Parathyroid adenoma (tissue), 2 donors: Measurements from ENCODE around the gene AQP2.

Experiments used
- H2AFZ ChIP-seq: fragments of 300-600 bp; sonication (generic); one replicate; pipeline ENCODE4 v1.7.0; 2017; ENCODE audit warnings: antibody characterized with exemption, mild to moderate bottlenecking
- H3K27ac ChIP-seq: fragments of 300-600 bp; sonication (generic); one replicate; pipeline ENCODE4 v1.7.0; 2017
- H3K27me3 ChIP-seq: fragments of 300-600 bp; sonication (generic); one replicate; pipeline ENCODE4 v1.7.0; 2017; ENCODE audit warnings: low read length; ENCODE audit not compliant: control insufficient read depth, insufficient read depth
- H3K36me3 ChIP-seq: fragments of 300-600 bp; sonication (generic); one replicate; pipeline ENCODE4 v1.7.0; 2017; ENCODE audit warnings: low read length; ENCODE audit not compliant: control insufficient read depth, insufficient read depth
- H3K4me1 ChIP-seq: fragments of 300-600 bp; sonication (generic); one replicate; pipeline ENCODE4 v1.7.0; 2017; ENCODE audit warnings: control low read depth
- H3K4me2 ChIP-seq: fragments of 300-600 bp; sonication (generic); one replicate; pipeline ENCODE4 v1.7.0; 2017; ENCODE audit warnings: low read length
- H3K4me3 ChIP-seq: fragments of 300-600 bp; sonication (generic); one replicate; pipeline ENCODE4 v1.7.0; 2017; ENCODE audit warnings: low read depth, low read length
- H3K79me2 ChIP-seq: fragments of 300-600 bp; sonication (generic); one replicate; pipeline ENCODE4 v1.7.0; 2017; ENCODE audit warnings: control low read depth
- H3K9ac ChIP-seq: fragments of 300-600 bp; sonication (generic); one replicate; pipeline ENCODE4 v1.7.0; 2017; ENCODE audit warnings: mild to moderate bottlenecking
- H3K9me3 ChIP-seq: fragments of 300-600 bp; sonication (generic); one replicate; pipeline ENCODE4 v1.7.0; 2017; ENCODE audit warnings: low read length; ENCODE audit not compliant: control insufficient read depth
- CTCF ChIP-seq: fragments of 300-600 bp; sonication (generic); IDR thresholded peaks from one replicate; pipeline ENCODE4 v1.7.0; 2017; ENCODE audit warnings: antibody characterized with exemption, mild to moderate bottlenecking
- donor health status: primary hyperparathyroidism.

Gene AQP2

GRCh38 chr12:49920241-49920914, 30.2 kb upstream of the AQP2 start:
- TF ChIP-seq CTCF = no peak
- no peak overlapping the region for H3K4me2 ChIP-seq
- H3K9ac ChIP-seq = no peak overlapping the region
- no peak overlapping the region for H2AFZ ChIP-seq
- H3K4me1 ChIP-seq = peaks cover 29% of the 10 kb centered on the region
- H3K9me3 ChIP-seq = no peaks in the 10 kb centered on the region
- H3K27me3 ChIP-seq = no peaks in the 10 kb centered on the region
- H3K4me3 ChIP-seq = no peak overlapping the region
- no peaks in the 10 kb centered on the region for H3K79me2 ChIP-seq
- H3K27ac ChIP-seq = no peak overlapping the region
- no peaks in the 10 kb centered on the region for H3K36me3 ChIP-seq

GRCh38 chr12:49920915-49921286, 29.6 kb upstream of the AQP2 start:
- Histone ChIP-seq H3K27ac (no peak overlapping the region), H3K36me3 (no peaks in the 10 kb centered on the region), H3K4me2 (no peak overlapping the region), H2AFZ (no peak overlapping the region), H3K27me3 (no peaks in the 10 kb centered on the region), H3K79me2 (no peaks in the 10 kb centered on the region), H3K4me1 (peaks cover 32% of the 10 kb centered on the region), H3K9ac (no peak overlapping the region), H3K9me3 (no peaks in the 10 kb centered on the region), H3K4me3 (no peak overlapping the region)
- TF ChIP-seq CTCF = no peak

GRCh38 chr12:49921299-49921698, 29.2 kb upstream of the AQP2 start:
- H3K4me2 ChIP-seq = no peak overlapping the region
- no peak overlapping the region for H3K27ac ChIP-seq
- H3K4me1 ChIP-seq = peaks cover 28% of the 10 kb centered on the region
- H2AFZ ChIP-seq = no peak overlapping the region
- H3K36me3 ChIP-seq = no peaks in the 10 kb centered on the region
- no peaks in the 10 kb centered on the region for H3K79me2 ChIP-seq
- H3K27me3 ChIP-seq = no peaks in the 10 kb centered on the region
- no peaks in the 10 kb centered on the region for H3K9me3 ChIP-seq
- H3K4me3 ChIP-seq = no peak overlapping the region
- no peak overlapping the region for H3K9ac ChIP-seq
- no peak for TF ChIP-seq CTCF

GRCh38 chr12:49921936-49922335, 28.6 kb upstream of the AQP2 start:
- Histone ChIP-seq H2AFZ (no peak overlapping the region), H3K36me3 (no peaks in the 10 kb centered on the region), H3K4me2 (no peak overlapping the region), H3K9ac (no peak overlapping the region), H3K4me1 (peaks cover 26% of the 10 kb centered on the region), H3K4me3 (no peak overlapping the region), H3K27me3 (no peaks in the 10 kb centered on the region), H3K9me3 (no peaks in the 10 kb centered on the region), H3K27ac (no peak overlapping the region), H3K79me2 (no peaks in the 10 kb centered on the region)
- no peak for TF ChIP-seq CTCF

GRCh38 chr12:49922349-49923034, 28.0 kb upstream of the AQP2 start:
- Histone ChIP-seq H3K9ac (no peak overlapping the region), H3K9me3 (no peaks in the 10 kb centered on the region), H3K36me3 (no peaks in the 10 kb centered on the region), H3K27ac (no peak overlapping the region), H3K79me2 (no peaks in the 10 kb centered on the region), H3K4me2 (no peak overlapping the region), H2AFZ (peak overlapping the region; percentile 72), H3K4me3 (no peak overlapping the region), H3K27me3 (no peaks in the 10 kb centered on the region), H3K4me1 (peaks cover 21% of the 10 kb centered on the region)
- TF ChIP-seq CTCF = no peak
